Stimulated activated memory B cell treated with anti-CD40 and anti-IgM and Interleukin-4, amounts not matched to agents 10 μg/mL and 1 μg/mL and 100 μg/mL, for 72 hours (primary cell): Measurements from ENCODE around the gene QRICH1.

Source experiments
- ATAC-seq: fragments of 150-1000 bp; cut with Tn5 transposase; 2 replicates; pipeline ENCODE4 v1.10.0; 2021
- H3K27ac Mint-ChIP-seq: one replicate; pipeline ENCODE4 v1.8.0; 2022; ENCODE audit warnings: mild to moderate bottlenecking, mixed read lengths
- H3K27me3 Mint-ChIP-seq: one replicate; pipeline ENCODE4 v1.8.0; 2022; ENCODE audit warnings: mixed read lengths
- H3K36me3 Mint-ChIP-seq: one replicate; pipeline ENCODE4 v1.8.0; 2022; ENCODE audit warnings: mixed read lengths
- H3K4me1 Mint-ChIP-seq: one replicate; pipeline ENCODE4 v1.8.0; 2022; ENCODE audit warnings: mixed read lengths
- H3K4me3 Mint-ChIP-seq: one replicate; pipeline ENCODE4 v1.8.0; 2022; ENCODE audit warnings: mild to moderate bottlenecking, moderate library complexity, mixed read lengths
- H3K9me3 Mint-ChIP-seq: one replicate; pipeline ENCODE4 v1.8.0; 2022; ENCODE audit warnings: mixed read lengths

Gene QRICH1

DNA sequence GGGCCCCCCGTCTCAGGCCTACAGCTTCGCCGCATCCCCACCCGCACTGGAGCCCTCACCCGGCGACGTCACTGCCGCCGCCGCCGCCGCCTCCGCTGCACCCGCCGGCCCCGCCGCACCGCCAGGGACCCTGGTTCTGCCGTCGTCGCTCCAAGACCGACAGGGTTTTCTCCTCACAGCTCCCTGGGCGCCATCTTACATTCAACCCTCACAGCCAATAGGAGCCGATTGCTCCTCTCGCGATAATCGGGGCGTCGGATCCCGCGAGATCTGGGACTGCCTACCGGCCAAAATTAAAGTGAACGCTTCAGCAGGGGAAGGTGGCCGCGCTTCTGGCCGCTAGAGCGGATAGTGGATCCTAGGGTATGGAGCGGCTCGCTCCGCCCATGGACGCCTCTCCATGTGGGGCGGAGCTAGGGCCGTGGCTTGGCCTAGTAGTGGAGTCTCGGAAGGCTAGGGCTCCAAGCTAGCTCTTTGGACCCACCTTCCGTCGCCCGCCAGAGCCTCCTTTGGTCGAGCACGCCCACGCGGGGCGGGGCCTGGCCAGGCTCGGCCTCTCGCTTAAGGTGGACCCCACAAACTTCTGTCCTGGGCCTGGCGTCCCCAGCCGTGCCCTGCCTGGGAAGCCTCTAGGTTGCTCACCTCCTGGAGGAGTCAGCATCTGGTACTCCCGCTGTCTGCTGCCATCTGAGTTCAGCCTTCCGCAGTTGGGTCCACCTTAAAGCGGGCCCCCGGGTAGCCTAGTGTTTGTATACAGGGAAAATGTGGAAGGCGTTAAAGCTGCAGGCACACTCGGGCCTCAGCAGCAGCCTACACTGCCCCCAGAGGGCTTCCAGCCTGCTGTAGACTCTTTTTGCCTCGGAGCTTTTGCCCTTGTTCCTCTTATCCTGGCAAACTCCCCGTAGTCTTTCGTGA, at the start of gene QRICH1:
QRICH1 (minus strand) TSS at position 219 of the 915 bp plus-strand sequence. CDS start 17,054 bp downstream, outside the sequence.
- Mint-ChIP-seq H3K4me1 (peaks cover 46% of the 10 kb centered on the region), H3K27me3 (no peaks in the 10 kb centered on the region), H3K4me3 (peak within 1 kb of the TSS; percentile 85), H3K36me3 (peaks cover 15% of the 10 kb centered on the region), H3K27ac (peak within 1 kb of the TSS; percentile 96), H3K9me3 (no peaks in the 10 kb centered on the region)
- peak; percentile 91 for ATAC-seq

DNA sequence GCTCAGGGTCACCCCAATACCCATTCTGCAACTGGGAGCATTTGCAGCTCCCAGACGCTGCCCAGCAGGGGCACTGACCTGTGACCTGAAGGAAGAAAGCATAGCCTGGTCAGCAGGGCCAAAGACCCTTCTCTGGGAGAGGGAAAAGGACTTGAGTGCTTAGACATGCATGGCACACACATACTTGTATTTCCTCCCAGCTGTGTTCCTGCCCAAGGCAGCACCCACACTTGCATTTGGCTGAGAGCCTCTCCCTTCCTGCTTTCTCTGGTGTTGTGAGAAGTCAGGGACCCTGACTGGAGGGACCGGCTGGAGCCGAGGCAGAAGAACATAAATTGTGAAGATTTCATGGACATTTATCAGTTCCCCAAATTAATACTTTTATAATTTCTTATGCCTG, 46.2 kb upstream of the QRICH1 start:
- H3K4me3 Mint-ChIP-seq, result no peak overlapping the region
- ATAC-seq, result no peak
- H3K27me3 Mint-ChIP-seq, result peaks cover 52% of the 10 kb centered on the region
- peaks cover 6% of the 10 kb centered on the region for H3K36me3 Mint-ChIP-seq
- peaks cover 6% of the 10 kb centered on the region for H3K9me3 Mint-ChIP-seq
- no peaks in the 10 kb centered on the region for H3K4me1 Mint-ChIP-seq
- no peak overlapping the region for H3K27ac Mint-ChIP-seq

- Mint-ChIP-seq H3K36me3 (no peaks in the 10 kb centered on the region), H3K27me3 (peaks cover 78% of the 10 kb centered on the region), H3K9me3 (no peaks in the 10 kb centered on the region), H3K4me3 (no peak overlapping the region), H3K27ac (no peak overlapping the region), H3K4me1 (peaks cover 8% of the 10 kb centered on the region)
- ATAC-seq, result no peak
Measured at GRCh38 chr3:49135499-49135898, 41.6 kb upstream of the QRICH1 start.

DNA sequence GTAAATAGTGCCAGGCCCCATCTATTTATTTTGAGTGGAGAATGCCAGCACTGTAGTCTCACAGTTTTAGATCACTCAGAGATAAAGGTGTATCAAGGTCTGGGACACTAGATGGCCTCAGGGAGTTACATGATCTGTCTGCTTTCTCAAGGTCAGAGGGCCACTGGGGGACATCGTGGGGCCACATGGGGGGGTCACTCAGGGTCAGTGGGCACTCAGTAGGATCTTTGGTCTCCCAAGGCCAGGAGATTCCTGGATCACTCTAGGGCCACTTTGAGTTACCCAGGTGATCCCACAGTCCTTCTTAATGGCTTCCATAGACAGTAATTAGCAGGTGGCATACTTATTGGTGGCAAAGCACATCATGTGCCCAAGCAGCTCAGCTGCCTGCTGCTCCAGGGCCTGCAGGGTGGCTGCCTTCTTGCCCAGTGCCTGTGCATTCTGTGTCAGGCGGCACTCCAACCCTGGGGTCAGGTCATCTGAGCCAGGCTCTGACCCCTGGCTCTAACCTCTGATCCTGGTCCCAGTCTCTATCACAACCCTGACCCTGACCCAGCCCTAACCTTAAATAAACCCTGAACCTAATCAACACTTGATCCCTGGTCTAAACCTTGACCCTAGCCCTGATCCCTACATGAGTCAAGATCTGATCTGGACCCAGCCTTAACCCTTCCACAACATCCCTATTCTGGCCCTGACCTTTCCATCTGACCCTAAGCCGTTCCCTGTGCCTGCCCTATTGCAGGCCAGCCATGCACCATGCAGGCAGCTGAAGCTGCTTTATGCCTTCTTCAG, 40.8 kb upstream of the QRICH1 start:
- H3K4me3 Mint-ChIP-seq, result no peak overlapping the region
- H3K9me3 Mint-ChIP-seq, result no peaks in the 10 kb centered on the region
- no peaks in the 10 kb centered on the region for H3K36me3 Mint-ChIP-seq
- peaks cover 75% of the 10 kb centered on the region for H3K27me3 Mint-ChIP-seq
- no peak overlapping the region for H3K27ac Mint-ChIP-seq
- no peak for ATAC-seq
- peaks cover 8% of the 10 kb centered on the region for H3K4me1 Mint-ChIP-seq

DNA sequence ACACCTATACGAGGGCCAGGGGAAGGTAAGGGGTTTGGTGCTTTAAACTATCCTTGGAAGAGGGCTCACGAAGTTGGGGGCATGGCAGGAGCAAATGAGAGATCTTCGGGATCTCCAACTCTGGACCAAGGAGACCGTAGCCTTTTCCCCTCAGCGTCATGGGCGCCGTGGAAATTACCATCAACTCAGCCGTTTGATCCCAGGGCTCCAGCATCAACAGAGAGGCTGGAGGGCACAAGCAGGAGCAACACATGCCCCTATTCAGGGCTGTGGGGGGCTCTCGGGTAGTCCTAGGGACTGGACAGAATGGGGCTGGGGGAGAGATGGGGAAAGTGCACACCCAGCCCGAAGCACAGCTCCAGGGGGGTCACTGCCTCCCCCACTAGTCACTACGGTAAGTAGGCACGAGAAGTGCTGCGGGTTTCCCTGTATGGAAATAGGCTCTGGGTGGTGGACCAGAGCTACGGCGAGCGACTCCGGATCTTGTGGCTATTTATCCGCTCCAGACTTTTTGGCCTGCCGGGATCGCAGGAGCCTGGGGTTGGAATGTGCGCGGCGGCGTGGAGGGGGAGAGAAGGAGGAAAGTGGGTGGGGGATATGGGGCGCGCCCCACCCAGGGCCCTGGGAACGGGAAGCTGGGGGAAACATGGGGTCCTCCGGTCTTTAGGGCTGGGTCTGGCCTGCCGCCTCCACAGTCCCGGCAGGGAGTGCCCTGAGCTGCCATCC, 39.5 kb upstream of the QRICH1 start:
- Mint-ChIP-seq H3K36me3 (no peaks in the 10 kb centered on the region), H3K27ac (no peak overlapping the region), H3K27me3 (peaks cover 82% of the 10 kb centered on the region), H3K4me3 (no peak overlapping the region), H3K4me1 (peaks cover 8% of the 10 kb centered on the region), H3K9me3 (no peaks in the 10 kb centered on the region)
- no peak for ATAC-seq

DNA sequence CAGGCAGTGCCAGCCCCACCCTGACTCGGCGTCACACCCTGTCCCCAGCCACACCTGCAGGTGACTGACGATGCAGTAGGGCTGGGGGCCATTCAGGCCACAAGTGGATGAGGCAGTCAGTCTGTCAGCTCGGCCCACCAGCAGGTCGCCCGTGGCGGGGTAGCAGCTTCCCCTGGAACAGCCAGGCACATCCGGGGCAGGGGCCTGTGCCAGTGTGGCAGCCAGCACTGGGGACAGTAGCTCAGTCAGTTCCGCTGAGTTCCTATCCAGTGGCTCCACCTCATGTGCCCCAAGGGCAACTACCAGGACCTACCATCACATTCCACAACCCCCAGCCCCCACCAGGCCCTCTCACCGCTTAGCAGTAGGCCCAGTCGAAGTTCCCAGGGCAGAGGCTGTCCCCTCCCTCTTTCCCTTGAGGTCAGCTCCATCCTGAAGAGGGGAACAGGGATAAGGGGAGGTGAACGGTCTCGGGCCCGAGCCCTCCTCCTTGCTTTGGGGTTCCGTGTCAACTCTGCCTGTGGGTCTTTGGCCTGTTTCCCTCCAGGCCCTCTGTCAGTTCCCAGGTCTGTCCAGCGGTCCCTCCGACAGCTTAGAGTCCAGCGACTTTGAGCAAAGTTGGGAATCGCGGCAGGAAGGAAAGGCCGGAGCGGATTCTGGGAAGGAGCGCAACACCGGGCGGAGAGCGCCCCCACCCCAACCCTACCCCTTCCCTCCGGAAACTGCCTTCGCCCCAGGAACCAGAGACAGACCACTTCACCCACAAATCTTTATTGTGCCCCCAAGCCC, 38.8 kb upstream of the QRICH1 start, which contains the start of gene LAMB2:
LAMB2 (minus strand) TSS at position 614 of the 789 bp plus-strand sequence; CDS start at position 431, 183 bp downstream.
- no peaks in the 10 kb centered on the region for H3K36me3 Mint-ChIP-seq
- H3K27ac Mint-ChIP-seq, result no peak within 1 kb of the TSS
- no peak for ATAC-seq
- H3K4me3 Mint-ChIP-seq, result no peak within 1 kb of the TSS
- H3K4me1 Mint-ChIP-seq, result peaks cover 8% of the 10 kb centered on the region
- peaks cover 75% of the 10 kb centered on the region for H3K27me3 Mint-ChIP-seq
- no peaks in the 10 kb centered on the region for H3K9me3 Mint-ChIP-seq

DNA sequence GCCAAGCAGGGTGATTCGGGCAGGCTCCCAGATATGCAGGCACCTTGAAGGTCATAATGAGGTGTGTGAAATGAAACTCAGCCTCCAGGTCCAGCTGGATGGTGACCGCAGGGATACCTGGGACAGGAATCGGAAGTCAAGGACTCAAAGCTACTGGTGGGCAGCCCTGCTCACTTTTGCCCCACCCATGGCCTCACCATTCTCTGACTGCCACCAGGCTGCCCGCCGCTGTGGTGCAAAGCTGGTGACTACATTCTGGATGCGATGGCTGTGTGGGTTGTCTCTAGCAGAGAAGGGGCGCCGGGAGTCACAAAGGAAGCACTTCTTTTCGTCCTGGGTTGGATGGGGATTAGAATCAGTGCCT, 38.2 kb upstream of the QRICH1 start:
- Mint-ChIP-seq H3K27me3 (peaks cover 69% of the 10 kb centered on the region), H3K36me3 (no peaks in the 10 kb centered on the region), H3K4me3 (no peak overlapping the region), H3K27ac (no peak overlapping the region), H3K4me1 (peaks cover 8% of the 10 kb centered on the region), H3K9me3 (no peaks in the 10 kb centered on the region)
- no peak for ATAC-seq

GRCh38 chr3:49131576-49131975, 37.7 kb upstream of the QRICH1 start:
- Mint-ChIP-seq H3K27me3 (peaks cover 69% of the 10 kb centered on the region), H3K4me1 (peaks cover 8% of the 10 kb centered on the region), H3K9me3 (no peaks in the 10 kb centered on the region), H3K36me3 (no peaks in the 10 kb centered on the region), H3K27ac (no peak overlapping the region), H3K4me3 (no peak overlapping the region)
- ATAC-seq, result no peak

DNA sequence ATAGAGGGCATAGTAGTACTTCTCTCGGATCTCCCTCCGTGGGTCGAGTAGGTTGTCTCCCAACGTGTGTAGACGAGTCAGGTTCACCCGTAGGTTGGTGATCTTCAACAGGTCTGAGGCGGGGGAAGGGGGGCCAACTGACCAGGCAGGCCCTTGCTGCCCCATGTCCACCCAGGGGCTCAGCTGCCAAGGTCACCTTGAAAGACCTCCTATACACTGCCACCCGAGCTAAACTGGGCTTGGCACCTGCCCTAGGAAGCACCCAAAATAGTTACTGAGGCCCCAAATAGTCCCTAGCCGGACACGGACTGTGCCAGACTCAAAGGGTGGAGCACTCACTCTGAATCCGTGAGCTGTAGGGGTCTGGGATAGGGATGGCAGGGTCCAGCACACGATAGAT, 37.2 kb upstream of the QRICH1 start:
- H3K4me3 Mint-ChIP-seq, result no peak overlapping the region
- no peak for ATAC-seq
- H3K36me3 Mint-ChIP-seq, result no peaks in the 10 kb centered on the region
- H3K4me1 Mint-ChIP-seq, result peaks cover 8% of the 10 kb centered on the region
- no peak overlapping the region for H3K27ac Mint-ChIP-seq
- H3K9me3 Mint-ChIP-seq, result no peaks in the 10 kb centered on the region
- peaks cover 66% of the 10 kb centered on the region for H3K27me3 Mint-ChIP-seq

DNA sequence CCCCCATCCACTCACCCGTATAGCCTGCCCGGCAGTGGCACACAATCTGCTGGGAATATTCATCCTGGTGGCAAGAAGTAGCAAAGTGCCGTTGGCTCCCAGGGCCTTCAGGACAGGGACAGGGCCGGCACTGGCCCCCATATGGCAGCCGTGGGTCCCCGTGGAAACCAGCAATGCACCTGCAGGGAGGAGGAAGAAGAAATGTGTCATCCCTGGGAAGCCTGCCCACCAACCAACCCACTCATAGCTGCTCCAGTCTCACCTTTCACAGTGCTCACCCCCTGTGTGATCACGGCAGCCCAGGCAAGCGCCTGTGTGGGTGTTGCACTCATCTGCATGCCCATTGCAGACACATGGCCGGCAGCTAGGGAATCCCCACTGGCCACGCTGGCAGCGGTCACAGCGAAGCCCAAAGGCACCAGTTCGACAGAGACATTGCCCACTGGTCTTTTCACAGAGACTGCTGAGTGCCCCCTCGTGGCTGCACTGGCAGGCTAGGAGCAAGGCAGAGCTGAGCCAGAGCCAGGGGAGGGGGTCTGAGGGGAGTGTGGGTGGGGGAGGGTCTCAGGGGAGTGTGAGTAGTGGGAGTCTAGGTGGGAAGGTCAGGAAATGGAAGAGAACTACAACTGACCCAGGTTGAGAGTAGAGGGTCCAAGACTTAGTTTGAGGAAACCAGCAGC, 31.3 kb upstream of the QRICH1 start:
- Mint-ChIP-seq H3K4me3 (no peak overlapping the region), H3K27ac (no peak overlapping the region), H3K27me3 (peaks cover 13% of the 10 kb centered on the region), H3K4me1 (peaks cover 1% of the 10 kb centered on the region), H3K9me3 (no peaks in the 10 kb centered on the region), H3K36me3 (no peaks in the 10 kb centered on the region)
- no peak for ATAC-seq

DNA sequence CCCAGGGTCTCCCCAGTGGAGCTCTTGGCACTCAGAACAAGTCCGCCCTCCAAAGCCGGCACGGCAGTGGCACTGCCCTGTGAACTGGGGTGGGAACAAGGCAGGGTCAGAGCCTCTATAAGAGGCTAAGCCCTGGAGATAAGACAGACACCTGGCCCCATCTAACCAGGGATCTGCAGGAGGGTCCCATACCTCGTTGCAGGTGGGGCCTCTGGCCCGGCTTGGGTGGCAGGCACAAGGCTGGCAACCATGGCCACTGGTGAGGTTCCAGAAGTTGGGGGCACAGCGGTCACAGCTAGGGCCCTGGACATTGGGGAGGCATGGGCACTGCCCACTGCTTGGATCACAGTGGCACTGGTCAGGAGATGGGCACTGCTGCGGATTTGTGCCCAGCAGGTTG, 30.3 kb upstream of the QRICH1 start:
- peaks cover under 1% of the 10 kb centered on the region for H3K36me3 Mint-ChIP-seq
- H3K27me3 Mint-ChIP-seq, result peaks cover 5% of the 10 kb centered on the region
- H3K4me1 Mint-ChIP-seq, result peaks cover 10% of the 10 kb centered on the region
- no peaks in the 10 kb centered on the region for H3K9me3 Mint-ChIP-seq
- ATAC-seq, result no peak
- H3K27ac Mint-ChIP-seq, result no peak overlapping the region
- no peak overlapping the region for H3K4me3 Mint-ChIP-seq

GRCh38 chr3:49123687-49124086, 29.8 kb upstream of the QRICH1 start:
- no peak overlapping the region for H3K4me3 Mint-ChIP-seq
- no peak for ATAC-seq
- peaks cover 16% of the 10 kb centered on the region for H3K4me1 Mint-ChIP-seq
- H3K27ac Mint-ChIP-seq, result no peak overlapping the region
- H3K36me3 Mint-ChIP-seq, result peaks cover 5% of the 10 kb centered on the region
- H3K9me3 Mint-ChIP-seq, result no peaks in the 10 kb centered on the region
- H3K27me3 Mint-ChIP-seq, result no peaks in the 10 kb centered on the region

DNA sequence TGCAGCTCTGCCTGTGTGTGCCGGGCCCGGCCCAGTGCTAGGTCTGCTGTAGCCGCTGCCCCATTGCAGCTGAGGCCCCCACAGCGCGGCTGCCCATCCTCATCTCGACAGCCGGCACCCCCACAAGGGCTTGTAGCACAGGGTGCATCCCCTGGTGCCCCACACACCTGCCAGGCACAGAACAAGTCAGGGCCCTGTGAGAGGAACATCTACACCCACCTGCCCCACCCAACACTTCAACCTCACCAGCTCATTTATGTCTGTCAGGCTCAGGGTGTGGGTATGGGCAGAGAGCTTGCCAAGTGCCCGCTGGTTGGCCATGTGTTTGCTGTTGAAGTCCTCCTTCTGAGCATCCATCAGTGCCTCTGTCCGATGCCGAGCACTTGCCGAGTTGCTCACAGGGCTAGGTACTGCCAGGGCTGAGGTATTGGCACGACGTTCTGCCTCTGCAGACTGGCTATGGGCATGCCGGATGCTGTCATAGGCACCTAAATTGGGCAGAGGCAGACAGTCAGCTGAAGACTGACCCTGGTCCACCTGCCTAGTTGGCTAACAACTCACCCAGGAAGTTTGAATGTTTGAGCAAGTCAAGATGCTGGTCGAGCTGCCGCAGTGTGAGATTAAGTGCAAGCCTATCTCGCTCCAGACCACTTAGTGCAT, 29.1 kb upstream of the QRICH1 start:
- peaks cover 16% of the 10 kb centered on the region for H3K4me1 Mint-ChIP-seq
- no peak for ATAC-seq
- H3K4me3 Mint-ChIP-seq, result no peak overlapping the region
- H3K9me3 Mint-ChIP-seq, result no peaks in the 10 kb centered on the region
- H3K36me3 Mint-ChIP-seq, result peaks cover 7% of the 10 kb centered on the region
- H3K27ac Mint-ChIP-seq, result no peak overlapping the region
- no peaks in the 10 kb centered on the region for H3K27me3 Mint-ChIP-seq

GRCh38 chr3:49122451-49122850, 28.6 kb upstream of the QRICH1 start:
- no peaks in the 10 kb centered on the region for H3K27me3 Mint-ChIP-seq
- no peaks in the 10 kb centered on the region for H3K9me3 Mint-ChIP-seq
- H3K27ac Mint-ChIP-seq, result peak overlapping the region; percentile 86
- no peak for ATAC-seq
- H3K36me3 Mint-ChIP-seq, result peaks cover 13% of the 10 kb centered on the region
- H3K4me3 Mint-ChIP-seq, result no peak overlapping the region
- peaks cover 16% of the 10 kb centered on the region for H3K4me1 Mint-ChIP-seq
